Nephron progenitor cell (in vitro differentiated cells): ENCODE results near the gene PCSK5.

Source experiments
- DNase-seq: peaks from one replicate; pipeline ENCODE4 v3.0.0; 2021
- H3K27ac Mint-ChIP-seq: 2 replicates; pipeline ENCODE4 v1.8.0; 2021; ENCODE audit warnings: mild to moderate bottlenecking, moderate library complexity, mixed read lengths
- H3K27me3 Mint-ChIP-seq: 2 replicates; pipeline ENCODE4 v1.8.0; 2021; ENCODE audit warnings: mild to moderate bottlenecking, low read depth, mixed read lengths; ENCODE audit not compliant: poor library complexity
- H3K36me3 Mint-ChIP-seq: 2 replicates; pipeline ENCODE4 v1.8.0; 2021; ENCODE audit warnings: low read depth, mixed read lengths
- H3K4me1 Mint-ChIP-seq: 2 replicates; pipeline ENCODE4 v1.8.0; 2021; ENCODE audit warnings: mixed read lengths
- H3K4me3 Mint-ChIP-seq: 2 replicates; pipeline ENCODE4 v1.8.0; 2021; ENCODE audit warnings: mild to moderate bottlenecking, moderate library complexity, mixed read lengths
- H3K9me3 Mint-ChIP-seq: 2 replicates; pipeline ENCODE4 v1.8.0; 2021; ENCODE audit warnings: mild to moderate bottlenecking, moderate library complexity, mixed read lengths
- CTCF ChIP-seq: fragments of 200-600 bp; sonication (generic); IDR thresholded peaks from 2 replicates; pipeline ENCODE4 v1.5.0; 2021; ENCODE audit warnings: antibody characterized with exemption

PCSK5 gene

GRCh38 chr9:76257311-76257710 lies 366.8 kb downstream of the PCSK5 start:
- Mint-ChIP-seq H3K36me3 (no peaks in the 10 kb centered on the region), H3K27ac (no peak overlapping the region), H3K27me3 (peaks cover 5% of the 10 kb centered on the region), H3K4me1 (no peaks in the 10 kb centered on the region), H3K4me3 (no peak overlapping the region), H3K9me3 (peaks cover 3% of the 10 kb centered on the region)
- no peak for TF ChIP-seq CTCF
- no peak for DNase-seq

GRCh38 chr9:76266649-76267283 lies 376.3 kb downstream of the PCSK5 start:
- H3K4me3 Mint-ChIP-seq: no peak overlapping the region
- no peak for DNase-seq
- peaks cover 4% of the 10 kb centered on the region for H3K36me3 Mint-ChIP-seq
- peaks cover 20% of the 10 kb centered on the region for H3K4me1 Mint-ChIP-seq
- H3K27me3 Mint-ChIP-seq: peaks cover 3% of the 10 kb centered on the region
- peaks cover 21% of the 10 kb centered on the region for H3K9me3 Mint-ChIP-seq
- TF ChIP-seq CTCF: no peak
- H3K27ac Mint-ChIP-seq: no peak overlapping the region

- no peak for DNase-seq
- no peak for TF ChIP-seq CTCF
- Mint-ChIP-seq H3K9me3 (peaks cover 18% of the 10 kb centered on the region), H3K27ac (no peak overlapping the region), H3K4me1 (peaks cover 20% of the 10 kb centered on the region), H3K36me3 (peaks cover 4% of the 10 kb centered on the region), H3K4me3 (no peak overlapping the region), H3K27me3 (peaks cover 3% of the 10 kb centered on the region)
Measured at GRCh38 chr9:76267284-76267652, 376.8 kb downstream of the PCSK5 start.

GRCh38 chr9:76269789-76270188 lies 379.3 kb downstream of the PCSK5 start:
- H3K27ac Mint-ChIP-seq: no peak overlapping the region
- TF ChIP-seq CTCF: no peak
- H3K27me3 Mint-ChIP-seq: no peaks in the 10 kb centered on the region
- H3K36me3 Mint-ChIP-seq: no peaks in the 10 kb centered on the region
- no peak overlapping the region for H3K4me3 Mint-ChIP-seq
- H3K9me3 Mint-ChIP-seq: no peaks in the 10 kb centered on the region
- no peak for DNase-seq
- peaks cover 20% of the 10 kb centered on the region for H3K4me1 Mint-ChIP-seq

- no peak for TF ChIP-seq CTCF
- DNase-seq: no peak
- no peak overlapping the region for H3K27ac Mint-ChIP-seq
- no peaks in the 10 kb centered on the region for H3K27me3 Mint-ChIP-seq
- no peaks in the 10 kb centered on the region for H3K9me3 Mint-ChIP-seq
- H3K36me3 Mint-ChIP-seq: no peaks in the 10 kb centered on the region
- H3K4me3 Mint-ChIP-seq: no peak overlapping the region
- peaks cover 16% of the 10 kb centered on the region for H3K4me1 Mint-ChIP-seq
Measured at GRCh38 chr9:76271755-76272154, 381.3 kb downstream of the PCSK5 start.

GRCh38 chr9:76289042-76289441 lies 398.6 kb downstream of the PCSK5 start:
- no peaks in the 10 kb centered on the region for H3K9me3 Mint-ChIP-seq
- H3K36me3 Mint-ChIP-seq: no peaks in the 10 kb centered on the region
- DNase-seq: no peak
- H3K27ac Mint-ChIP-seq: no peak overlapping the region
- TF ChIP-seq CTCF: no peak
- H3K4me1 Mint-ChIP-seq: no peaks in the 10 kb centered on the region
- no peak overlapping the region for H3K4me3 Mint-ChIP-seq
- H3K27me3 Mint-ChIP-seq: no peaks in the 10 kb centered on the region
